Spinal cord (tissue), 10 donors: ENCODE results near the gene SRSF2. TPM values are rescaled to one million over a fixed set of nuclear protein-coding genes. Genes with fewer than 3 reads are reported as not detected.
A peak's percentile ranks its signal among the peaks of the same experiment; 100 is the strongest.
"Not testable (repeated sequence)": the region's sequence is repeated elsewhere in the genome, so short reads cannot be mapped to it uniquely, and the experiment has no call there.

Source experiments
- DNase-seq, 6 donors: peaks; one replicate each; pipeline versions ENCODE4 v3.0.0 to v3.0.0-alpha.2; 2013 to 2015; ENCODE audit warnings: low spot score in 6 of 6, low read depth in 4 of 6
- H3K27ac ChIP-seq: one replicate; pipeline ENCODE4 v1.5.1; 2013; ENCODE audit warnings: low read depth, low read length, control low read depth
- H3K27me3 ChIP-seq: one replicate; pipeline ENCODE4 v1.6.1; 2013; ENCODE audit warnings: low read length; ENCODE audit not compliant: control insufficient read depth, insufficient read depth
- H3K36me3 ChIP-seq: one replicate; pipeline ENCODE4 v1.6.1; 2013; ENCODE audit warnings: low read length; ENCODE audit not compliant: control insufficient read depth, insufficient read depth
- H3K4me1 ChIP-seq: one replicate; pipeline ENCODE4 v1.6.1; 2013; ENCODE audit warnings: low read length; ENCODE audit not compliant: control insufficient read depth, insufficient read depth
- H3K4me3 ChIP-seq: one replicate; pipeline ENCODE4 v1.5.1; 2013; ENCODE audit warnings: low read depth, low read length, control low read depth
- H3K9me3 ChIP-seq: one replicate; pipeline ENCODE4 v1.6.1; 2013; ENCODE audit warnings: low read length; ENCODE audit not compliant: control insufficient read depth, insufficient read depth
- WGBS: methylation state at CpG from one replicate; pipeline ENCODE4 v1.1.5; 2013; ENCODE audit warnings: missing lambda C conversion rate; ENCODE audit not compliant: insufficient coverage; 5-methylcytosine and 5-hydroxymethylcytosine counted together
- polyA plus RNA-seq, 2 donors: library from polyadenylated mRNA; unstranded; fragments of 120-200 nt; gene quantifications; one replicate each; pipeline ENCODE4 v1.2.1, GENCODE V29; 2013; ENCODE audit not compliant: insufficient read length in 2 of 2
- total RNA-seq, 2 donors: library from RNA; depleted of rRNA in 1 of 2; stranded (reverse); fragments of 120-200 nt in 1 of 2; fragments of >200 nt in 1 of 2; gene quantifications; one replicate each; pipeline versions ENCODE4 v1.2.3 to v1.2.4, GENCODE V29; 2013 to 2014
- donor health status: healthy.

The SRSF2 gene
- total and polyA plus RNA-seq, 4 donors, result 78.3 to 268 (median 213) TPM

GRCh38 chr17:76714336-76714735, 22.8 kb downstream of the SRSF2 start:
- H3K36me3 ChIP-seq, result peaks cover 54% of the 10 kb centered on the region
- no peak overlapping the region for H3K27ac ChIP-seq
- H3K4me1 ChIP-seq, result peaks cover 16% of the 10 kb centered on the region
- H3K27me3 ChIP-seq, result no peaks in the 10 kb centered on the region
- 86% methylated on average over 1 of the region's 5 CpGs for WGBS
- DNase-seq, result no peak
- no peaks in the 10 kb centered on the region for H3K9me3 ChIP-seq
- H3K4me3 ChIP-seq, result no peak overlapping the region

GRCh38 chr17:76713765-76714164, 23.4 kb downstream of the SRSF2 start:
- peaks cover 49% of the 10 kb centered on the region for H3K36me3 ChIP-seq

GRCh38 chr17:76712321-76712720, 24.8 kb downstream of the SRSF2 start:
- Histone ChIP-seq H3K36me3 (peaks cover 37% of the 10 kb centered on the region), H3K4me1 (peaks cover 36% of the 10 kb centered on the region)
- not testable (repeated sequence) for H3K27ac ChIP-seq, DNase-seq, H3K27me3 ChIP-seq, H3K9me3 ChIP-seq, H3K4me3 ChIP-seq
- WGBS, result 100% methylated on average over 1 of the region's 7 CpGs

More at GRCh38 chr17:76713765-76714164, 23.4 kb downstream of the SRSF2 start:
- Histone ChIP-seq H3K9me3 (no peaks in the 10 kb centered on the region), H3K27ac (no peak overlapping the region), H3K27me3 (no peaks in the 10 kb centered on the region), H3K4me3 (no peak overlapping the region), H3K4me1 (peaks cover 22% of the 10 kb centered on the region)
- no peak for DNase-seq
- 97% methylated on average over 6 of the region's 7 CpGs for WGBS

- H3K36me3 ChIP-seq, result peaks cover 25% of the 10 kb centered on the region
- WGBS, result under 1% methylated on average over 47 of the region's 56 CpGs
- H3K4me1 ChIP-seq, result peaks cover 36% of the 10 kb centered on the region
- H3K27me3 ChIP-seq, result no peaks in the 10 kb centered on the region
- H3K9me3 ChIP-seq, result no peaks in the 10 kb centered on the region
- H3K27ac ChIP-seq, result peak within 1 kb of the TSS; percentile 80
- H3K4me3 ChIP-seq, result peak within 1 kb of the TSS; percentile 65
- DNase-seq, result peak in 2 of 6 donors; percentile 86 to 88
These were observed 26.1 kb downstream of the SRSF2 start, which contains the start of gene MXRA7 for GRCh38 chr17:76710863-76711611. TSS of gene MXRA7 (minus strand) at chr17:76710965. CDS start at chr17:76710946, 19 bp downstream.

GRCh38 chr17:76709951-76710862, 26.9 kb downstream of the SRSF2 start:
- 0% methylated on average over 28 of the region's 79 CpGs for WGBS
- peaks cover 36% of the 10 kb centered on the region for H3K4me1 ChIP-seq
- peak in 1 of 6 donors; percentile 46 for DNase-seq
- peak overlapping the region; percentile 80 for H3K27ac ChIP-seq
- H3K4me3 ChIP-seq, result peak overlapping the region; percentile 65
- H3K9me3 ChIP-seq, H3K27me3 ChIP-seq: not testable (repeated sequence)
- peaks cover 19% of the 10 kb centered on the region for H3K36me3 ChIP-seq

GRCh38 chr17:76709077-76709950, 27.8 kb downstream of the SRSF2 start:
- peak overlapping the region; percentile 80 for H3K27ac ChIP-seq
- 30% methylated on average over 15 of the region's 29 CpGs for WGBS
- no peaks in the 10 kb centered on the region for H3K27me3 ChIP-seq
- peaks cover 36% of the 10 kb centered on the region for H3K4me1 ChIP-seq
- DNase-seq, result peak in 2 of 6 donors; percentile 76 to 83
- no peaks in the 10 kb centered on the region for H3K9me3 ChIP-seq
- H3K4me3 ChIP-seq, result peak overlapping the region; percentile 65
- peaks cover 17% of the 10 kb centered on the region for H3K36me3 ChIP-seq

- Histone ChIP-seq H3K36me3 (peaks cover 9% of the 10 kb centered on the region), H3K4me1 (peaks cover 37% of the 10 kb centered on the region), H3K27me3 (no peaks in the 10 kb centered on the region), H3K4me3 (no peak overlapping the region), H3K9me3 (no peaks in the 10 kb centered on the region), H3K27ac (peak overlapping the region; percentile 80)
- DNase-seq, result peak in 2 of 6 donors; percentile 71 to 74
- WGBS, result 4% methylated on average over 5 of the region's 14 CpGs
These were observed 28.9 kb downstream of the SRSF2 start for GRCh38 chr17:76707985-76708807.

- Histone ChIP-seq H3K9me3 (no peaks in the 10 kb centered on the region), H3K27ac (no peak overlapping the region), H3K4me1 (peaks cover 40% of the 10 kb centered on the region), H3K4me3 (no peak overlapping the region), H3K27me3 (no peaks in the 10 kb centered on the region), H3K36me3 (peaks cover 5% of the 10 kb centered on the region)
- WGBS, result 82% methylated on average over 3 of the region's 3 CpGs
- peak in 1 of 6 donors; percentile 47 for DNase-seq
These were observed 30.3 kb downstream of the SRSF2 start for GRCh38 chr17:76706817-76707216.
